Activated T-helper 9 cell treated with anti-CD3 and anti-CD28 coated beads, Interleukin-2, amount 50 U/mL, for 16 hours (primary cell): ENCODE measurements around the gene NOTO.

Experiments used
- DNase-seq: peaks from one replicate; pipeline ENCODE4 v3.0.0-alpha.2; 2020; ENCODE audit warnings: low read depth

Gene NOTO

GRCh38 chr2:73257425-73258125 is 55.2 kb downstream of the NOTO start:
- DNase-seq, result no peak

- DNase-seq, result no peak
These were observed 56.0 kb downstream of the NOTO start for GRCh38 chr2:73258186-73258912.

GRCh38 chr2:73258913-73259215 is 56.5 kb downstream of the NOTO start:
- no peak for DNase-seq

- DNase-seq, result no peak
These were observed 56.9 kb downstream of the NOTO start for GRCh38 chr2:73259276-73259675.

GRCh38 chr2:73259704-73260337 is 57.4 kb downstream of the NOTO start:
- DNase-seq, result no peak

- no peak for DNase-seq
These were observed 58.1 kb downstream of the NOTO start for GRCh38 chr2:73260338-73260984.
